Stimulated activated CD4-positive, alpha-beta T cell treated with anti-CD3 and anti-CD28 coated beads, Interleukin-15, amount 100 ng/mL, for 48 hours (primary cell): Measurements from ENCODE around the gene C15orf40.
"Not testable (repeated sequence)": the region's sequence is repeated elsewhere in the genome, so short reads cannot be mapped to it uniquely, and the experiment has no call there.

Experiments
- DNase-seq, 2 donors: peaks; one replicate each; pipeline ENCODE4 v3.0.0-alpha.2; 2020; ENCODE audit warnings: low read depth in 2 of 2

C15orf40 gene

GRCh38 chr15:82952158-82953081 lies 59.0 kb downstream of the C15orf40 start, which contains the start of gene HOMER2:
HOMER2 (minus strand) TSS chr15:82952720; CDS start chr15:82952535, 185 bp downstream.
- no peak for DNase-seq

- no peak for DNase-seq
These were observed 59.8 kb downstream of the C15orf40 start for GRCh38 chr15:82951472-82952157.

- DNase-seq: no peak
These were observed 60.6 kb downstream of the C15orf40 start for GRCh38 chr15:82950746-82951370.

- DNase-seq: no peak
These were observed 61.1 kb downstream of the C15orf40 start for GRCh38 chr15:82950295-82950694.

GRCh38 chr15:82946155-82946701 lies 65.2 kb downstream of the C15orf40 start:
- no peak for DNase-seq

- DNase-seq: no peak
These were observed 66.1 kb downstream of the C15orf40 start for GRCh38 chr15:82945326-82945725.

- no peak for DNase-seq
These were observed 66.6 kb downstream of the C15orf40 start for GRCh38 chr15:82944821-82945220.

- no peak for DNase-seq
These were observed 67.4 kb downstream of the C15orf40 start for GRCh38 chr15:82944056-82944455.

GRCh38 chr15:82943176-82943575 lies 68.3 kb downstream of the C15orf40 start:
- no peak for DNase-seq

GRCh38 chr15:82942691-82943090 lies 68.7 kb downstream of the C15orf40 start:
- DNase-seq: no peak

- DNase-seq: not testable (repeated sequence)
These were observed 71.8 kb downstream of the C15orf40 start for GRCh38 chr15:82939678-82940077.
